ENCODE measurements around the gene ETHE1.

ETHE1 gene

GRCh38 chr19:43489979-43490599, 36.9 kb downstream of the ETHE1 start:
- H3K27ac ChIP-seq = no peak overlapping the region
- TF ChIP-seq CTCF (conservative IDR thresholded peaks at IDR 0.05) = no peak

- TF ChIP-seq CTCF (conservative IDR thresholded peaks at IDR 0.05) = no peak
- H3K27ac ChIP-seq = no peak overlapping the region
These were observed 37.7 kb downstream of the ETHE1 start for GRCh38 chr19:43489310-43489709.

- no peak overlapping the region for H3K27ac ChIP-seq
- no peak for TF ChIP-seq CTCF (conservative IDR thresholded peaks at IDR 0.05)
These were observed 38.8 kb downstream of the ETHE1 start for GRCh38 chr19:43488179-43488578.

- no peak for TF ChIP-seq CTCF (conservative IDR thresholded peaks at IDR 0.05)
- H3K27ac ChIP-seq = no peak overlapping the region
These were observed 40.6 kb downstream of the ETHE1 start for GRCh38 chr19:43486412-43486811.

GRCh38 chr19:43485951-43486350, 41.0 kb downstream of the ETHE1 start:
- no peak for TF ChIP-seq CTCF (conservative IDR thresholded peaks at IDR 0.05)
- no peak overlapping the region for H3K27ac ChIP-seq

GRCh38 chr19:43483281-43483680, 43.7 kb downstream of the ETHE1 start:
- no peak for TF ChIP-seq CTCF (conservative IDR thresholded peaks at IDR 0.05)
- H3K27ac ChIP-seq = no peak overlapping the region

- no peak for TF ChIP-seq CTCF (conservative IDR thresholded peaks at IDR 0.05)
- no peak overlapping the region for H3K27ac ChIP-seq
These were observed 44.8 kb downstream of the ETHE1 start for GRCh38 chr19:43482193-43482592.

Data from VCaP (cell line).